ENCODE results near the gene MAPK12.

DNA sequence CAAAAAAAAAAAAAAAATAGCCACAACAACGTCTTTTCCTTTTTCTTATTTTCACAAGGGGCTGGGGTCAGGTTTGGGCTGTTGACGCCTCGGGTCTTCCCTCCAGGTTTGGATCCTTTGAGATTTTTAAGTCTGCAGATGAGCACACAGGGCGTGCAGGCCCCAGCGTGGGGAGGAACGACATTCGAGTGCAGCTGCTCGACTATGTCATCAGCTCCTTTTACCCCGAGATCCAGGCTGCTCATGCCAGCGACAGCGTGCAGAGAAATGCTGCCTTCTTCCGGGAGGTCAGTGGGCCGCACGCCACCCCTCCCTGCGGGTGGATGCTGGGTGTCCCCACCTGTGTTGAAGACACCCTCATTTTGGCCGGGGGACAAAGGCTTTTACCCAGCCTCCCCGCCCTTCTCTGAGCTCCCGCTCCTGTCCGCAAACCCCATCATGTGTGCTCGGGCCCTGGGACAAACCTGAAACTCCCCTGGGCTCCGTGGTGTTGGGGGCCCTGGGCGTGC is 53.0 kb downstream of the MAPK12 start:
- TF ChIP-seq, protein P1, sequence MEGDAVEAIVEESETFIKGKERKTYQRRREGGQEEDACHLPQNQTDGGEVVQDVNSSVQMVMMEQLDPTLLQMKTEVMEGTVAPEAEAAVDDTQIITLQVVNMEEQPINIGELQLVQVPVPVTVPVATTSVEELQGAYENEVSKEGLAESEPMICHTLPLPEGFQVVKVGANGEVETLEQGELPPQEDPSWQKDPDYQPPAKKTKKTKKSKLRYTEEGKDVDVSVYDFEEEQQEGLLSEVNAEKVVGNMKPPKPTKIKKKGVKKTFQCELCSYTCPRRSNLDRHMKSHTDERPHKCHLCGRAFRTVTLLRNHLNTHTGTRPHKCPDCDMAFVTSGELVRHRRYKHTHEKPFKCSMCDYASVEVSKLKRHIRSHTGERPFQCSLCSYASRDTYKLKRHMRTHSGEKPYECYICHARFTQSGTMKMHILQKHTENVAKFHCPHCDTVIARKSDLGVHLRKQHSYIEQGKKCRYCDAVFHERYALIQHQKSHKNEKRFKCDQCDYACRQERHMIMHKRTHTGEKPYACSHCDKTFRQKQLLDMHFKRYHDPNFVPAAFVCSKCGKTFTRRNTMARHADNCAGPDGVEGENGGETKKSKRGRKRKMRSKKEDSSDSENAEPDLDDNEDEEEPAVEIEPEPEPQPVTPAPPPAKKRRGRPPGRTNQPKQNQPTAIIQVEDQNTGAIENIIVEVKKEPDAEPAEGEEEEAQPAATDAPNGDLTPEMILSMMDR (IDR thresholded peaks at IDR 0.05): no peak
- no peak for TF ChIP-seq POLR2A (IDR thresholded peaks at IDR 0.05)

Data from Peyer's patch (tissue), 4 donors.